Right lobe of liver (tissue), 4 donors: ENCODE results near the gene BRSK2.

Source experiments
- POLR2A ChIP-seq: fragments of 450-650 bp; IDR thresholded peaks from one replicate; pipeline ENCODE4 v1.6.1; 2017; ENCODE audit warnings: antibody characterized with exemption, mild to moderate bottlenecking
- TF ChIP-seq, protein P1 (sequence below), 4 donors: fragments of 200-600 bp in 3 of 4; fragments of 450-650 bp in 1 of 4; IDR thresholded peaks; one replicate each; pipeline versions ENCODE4 v1.5.1 to v1.8.0; 2016 to 2022; ENCODE audit warnings: antibody characterized with exemption in 4 of 4, mild to moderate bottlenecking in 2 of 4
- donor health status: DM: no; HTN: no; CAD: no.
- donor health status: DM: no; HTN: no; CAD: no.
- donor health status: DM: no; HTN: yes; CAD: no.

DNA sequence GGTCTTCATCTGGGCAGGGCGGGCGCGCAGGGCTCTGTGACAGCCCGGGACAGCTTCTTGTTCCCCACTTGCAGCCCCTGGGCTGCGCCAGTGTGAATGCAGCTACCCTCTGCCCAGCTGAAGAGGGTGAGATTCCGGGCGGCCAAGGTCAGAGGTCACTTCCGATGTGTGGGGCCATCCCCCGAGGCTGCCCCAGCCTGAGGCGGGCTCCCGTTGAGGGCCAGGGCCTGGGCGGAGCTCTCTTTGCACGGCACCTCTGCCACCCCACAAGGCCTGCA is 72.9 kb downstream of the BRSK2 start:
- TF ChIP-seq, protein P1, sequence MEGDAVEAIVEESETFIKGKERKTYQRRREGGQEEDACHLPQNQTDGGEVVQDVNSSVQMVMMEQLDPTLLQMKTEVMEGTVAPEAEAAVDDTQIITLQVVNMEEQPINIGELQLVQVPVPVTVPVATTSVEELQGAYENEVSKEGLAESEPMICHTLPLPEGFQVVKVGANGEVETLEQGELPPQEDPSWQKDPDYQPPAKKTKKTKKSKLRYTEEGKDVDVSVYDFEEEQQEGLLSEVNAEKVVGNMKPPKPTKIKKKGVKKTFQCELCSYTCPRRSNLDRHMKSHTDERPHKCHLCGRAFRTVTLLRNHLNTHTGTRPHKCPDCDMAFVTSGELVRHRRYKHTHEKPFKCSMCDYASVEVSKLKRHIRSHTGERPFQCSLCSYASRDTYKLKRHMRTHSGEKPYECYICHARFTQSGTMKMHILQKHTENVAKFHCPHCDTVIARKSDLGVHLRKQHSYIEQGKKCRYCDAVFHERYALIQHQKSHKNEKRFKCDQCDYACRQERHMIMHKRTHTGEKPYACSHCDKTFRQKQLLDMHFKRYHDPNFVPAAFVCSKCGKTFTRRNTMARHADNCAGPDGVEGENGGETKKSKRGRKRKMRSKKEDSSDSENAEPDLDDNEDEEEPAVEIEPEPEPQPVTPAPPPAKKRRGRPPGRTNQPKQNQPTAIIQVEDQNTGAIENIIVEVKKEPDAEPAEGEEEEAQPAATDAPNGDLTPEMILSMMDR (IDR thresholded peaks at IDR 0.05): no peak
- TF ChIP-seq POLR2A: no peak
